Peyer's patch (tissue), 4 donors: ENCODE measurements around the gene TEKT1. TPM values are rescaled to one million over a fixed set of nuclear protein-coding genes. Genes with fewer than 3 reads are reported as not detected.
A peak's percentile ranks its signal among the peaks of the same experiment; 100 is the strongest.
"Not testable (repeated sequence)": the region's sequence is repeated elsewhere in the genome, so short reads cannot be mapped to it uniquely, and the experiment has no call there.

ENCODE experiments used
- DNase-seq, 3 donors: peaks; one replicate each; pipeline ENCODE4 v3.0.0-alpha.2; 2017 to 2019
- H3K27ac ChIP-seq, 4 donors: fragments of 200-600 bp; sonication (generic); one replicate each; pipeline ENCODE4 v1.5.1; 2016 to 2019
- H3K27me3 ChIP-seq, 2 donors: fragments of 200-600 bp; sonication (generic); one replicate each; pipeline ENCODE4 v1.5.1; 2019
- H3K36me3 ChIP-seq, 3 donors: fragments of 200-600 bp; sonication (generic); one replicate each; pipeline ENCODE4 v1.5.1; 2016 to 2019
- H3K4me1 ChIP-seq, 4 donors: fragments of 200-600 bp; sonication (generic); one replicate each; pipeline ENCODE4 v1.5.1; 2016 to 2019
- H3K4me3 ChIP-seq, 4 donors: fragments of 200-600 bp; sonication (generic); 1 replicate in 3 of 4; 2 replicates in 1 of 4; pipeline ENCODE4 v1.5.1; 2016 to 2019; ENCODE audit warnings: mild to moderate bottlenecking in 1 of 4
- H3K9me3 ChIP-seq, 4 donors: fragments of 200-600 bp; sonication (generic); one replicate each; pipeline ENCODE4 v1.5.1; 2016 to 2019; ENCODE audit warnings: mild to moderate bottlenecking in 1 of 4
- POLR2A ChIP-seq, 2 donors: fragments of 450-650 bp; IDR thresholded peaks; one replicate each; pipeline ENCODE4 v1.5.1; 2017; ENCODE audit warnings: antibody characterized with exemption in 2 of 2, mild to moderate bottlenecking in 2 of 2, moderate library complexity in 2 of 2
- total RNA-seq, 4 donors: library from RNA; depleted of rRNA; stranded (reverse); fragments of >200 nt; gene quantifications; one replicate each; pipeline ENCODE4 v1.1.0, GENCODE V29; 2016
- TF ChIP-seq, protein P1 (sequence below), 6 experiments: fragments of 450-650 bp in 4 of 6; fragments of 200-600 bp in 2 of 6; sonication (generic) in 1 of 6; IDR thresholded peaks; one replicate each; pipeline ENCODE4 v1.5.1; 2017 to 2019; ENCODE audit warnings: antibody characterized with exemption in 6 of 6, mild to moderate bottlenecking in 3 of 6, moderate library complexity in 1 of 6

The TEKT1 gene
- total RNA-seq, 4 donors from 2014 or later: not detected

DNA sequence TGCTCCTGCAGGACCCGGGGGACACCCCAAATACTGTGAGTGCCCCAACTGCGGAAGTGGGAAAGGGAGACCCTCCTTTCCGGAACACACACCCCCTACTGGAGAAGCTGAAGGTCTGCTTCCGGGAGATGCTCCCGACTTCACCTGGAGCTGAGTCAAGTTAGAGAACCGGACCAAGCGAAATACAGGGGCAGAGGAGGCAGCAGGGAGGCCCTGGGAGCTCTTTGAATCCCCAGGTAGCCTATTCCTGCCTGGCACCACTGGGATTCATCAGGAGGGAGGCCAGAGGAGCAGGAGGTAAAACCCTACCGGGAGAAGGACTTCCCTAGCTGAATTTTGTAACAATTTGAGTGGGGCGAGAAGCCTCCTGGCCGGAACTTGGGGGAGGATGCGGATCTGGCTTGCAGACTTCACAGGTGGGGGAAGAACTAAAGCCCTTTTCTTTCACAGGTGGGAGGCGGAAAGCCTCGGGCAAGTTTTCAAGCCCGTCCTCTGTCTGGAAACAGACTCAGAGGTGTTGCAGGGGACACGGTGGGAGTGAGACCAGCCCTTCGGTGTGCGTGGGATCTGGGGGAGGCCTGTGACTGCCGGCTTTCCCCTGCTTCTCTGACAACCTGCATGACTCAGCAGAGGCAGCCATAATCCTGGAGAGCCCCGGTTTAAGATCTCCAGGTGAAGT lies 22.4 kb upstream of the TEKT1 start:
- Histone ChIP-seq H3K4me1 (no peaks in the 10 kb centered on the region), H3K27me3 (no peaks in the 10 kb centered on the region), H3K36me3 (no peaks in the 10 kb centered on the region), H3K9me3 (no peaks in the 10 kb centered on the region), H3K27ac (no peak overlapping the region), H3K4me3 (peak overlapping the region in 2 of 4 donors; percentile 5 to 15)
- no peak for DNase-seq
- no peak for TF ChIP-seq POLR2A (IDR thresholded peaks at IDR 0.05)
- TF ChIP-seq, protein P1, sequence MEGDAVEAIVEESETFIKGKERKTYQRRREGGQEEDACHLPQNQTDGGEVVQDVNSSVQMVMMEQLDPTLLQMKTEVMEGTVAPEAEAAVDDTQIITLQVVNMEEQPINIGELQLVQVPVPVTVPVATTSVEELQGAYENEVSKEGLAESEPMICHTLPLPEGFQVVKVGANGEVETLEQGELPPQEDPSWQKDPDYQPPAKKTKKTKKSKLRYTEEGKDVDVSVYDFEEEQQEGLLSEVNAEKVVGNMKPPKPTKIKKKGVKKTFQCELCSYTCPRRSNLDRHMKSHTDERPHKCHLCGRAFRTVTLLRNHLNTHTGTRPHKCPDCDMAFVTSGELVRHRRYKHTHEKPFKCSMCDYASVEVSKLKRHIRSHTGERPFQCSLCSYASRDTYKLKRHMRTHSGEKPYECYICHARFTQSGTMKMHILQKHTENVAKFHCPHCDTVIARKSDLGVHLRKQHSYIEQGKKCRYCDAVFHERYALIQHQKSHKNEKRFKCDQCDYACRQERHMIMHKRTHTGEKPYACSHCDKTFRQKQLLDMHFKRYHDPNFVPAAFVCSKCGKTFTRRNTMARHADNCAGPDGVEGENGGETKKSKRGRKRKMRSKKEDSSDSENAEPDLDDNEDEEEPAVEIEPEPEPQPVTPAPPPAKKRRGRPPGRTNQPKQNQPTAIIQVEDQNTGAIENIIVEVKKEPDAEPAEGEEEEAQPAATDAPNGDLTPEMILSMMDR (IDR thresholded peaks at IDR 0.05): peak in 2 of 6 experiments; percentile 3 to 25

DNA sequence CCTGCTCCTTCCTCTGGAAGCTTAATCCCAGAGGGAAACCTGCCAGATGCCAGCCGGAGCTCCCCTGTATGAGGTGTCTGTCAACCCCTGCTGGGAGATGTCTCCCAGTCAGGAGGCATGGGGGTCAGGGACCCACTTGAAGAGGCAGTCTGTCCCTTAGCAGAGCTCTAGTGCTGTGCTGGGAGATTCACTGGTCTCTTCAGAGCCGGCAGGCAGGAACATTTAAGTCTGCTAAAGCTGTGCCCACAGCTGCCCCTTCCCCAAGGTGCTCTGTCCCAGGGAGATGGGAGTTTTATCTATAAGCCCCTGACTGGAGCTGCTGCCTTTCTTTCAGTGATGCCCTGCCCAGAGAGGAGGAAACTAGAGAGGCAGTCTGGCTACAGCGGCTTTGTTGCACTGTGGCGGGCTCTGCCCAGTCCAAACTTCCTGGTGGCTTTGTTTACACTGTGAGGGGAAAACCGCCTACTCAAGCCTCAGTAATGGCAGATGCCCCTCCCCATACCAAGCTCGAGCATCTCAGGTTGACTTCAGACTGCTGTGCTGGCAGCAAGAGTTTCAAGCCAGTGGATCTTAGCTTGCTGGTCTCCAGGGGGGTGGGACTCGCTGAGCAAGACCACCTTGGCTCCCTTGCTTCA lies 17.1 kb upstream of the TEKT1 start:
- not testable (repeated sequence) for H3K36me3 ChIP-seq, H3K4me1 ChIP-seq, H3K9me3 ChIP-seq, H3K27ac ChIP-seq, DNase-seq, H3K27me3 ChIP-seq, H3K4me3 ChIP-seq

DNA sequence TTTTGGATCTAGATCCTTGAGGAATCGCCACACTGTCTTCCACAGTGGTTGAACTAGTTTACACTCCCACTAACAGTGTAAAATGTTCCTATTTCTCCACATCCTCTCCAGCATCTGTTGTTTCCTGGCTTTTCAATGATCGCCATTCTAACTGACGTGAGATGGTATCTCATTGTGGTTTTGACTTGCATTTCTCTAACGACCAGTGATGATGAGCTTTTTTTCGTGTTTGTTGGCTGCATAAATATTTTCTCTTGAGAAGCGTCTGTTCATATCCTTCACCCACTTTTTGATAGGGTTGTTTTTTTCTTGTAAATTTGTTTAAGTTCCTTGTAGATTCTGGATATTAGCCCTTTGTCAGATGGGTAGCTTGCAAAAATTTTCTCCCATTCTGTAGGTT lies 14.6 kb upstream of the TEKT1 start:
- H3K27ac ChIP-seq, DNase-seq, H3K27me3 ChIP-seq, H3K36me3 ChIP-seq, H3K4me3 ChIP-seq, H3K9me3 ChIP-seq, H3K4me1 ChIP-seq: not testable (repeated sequence)

DNA sequence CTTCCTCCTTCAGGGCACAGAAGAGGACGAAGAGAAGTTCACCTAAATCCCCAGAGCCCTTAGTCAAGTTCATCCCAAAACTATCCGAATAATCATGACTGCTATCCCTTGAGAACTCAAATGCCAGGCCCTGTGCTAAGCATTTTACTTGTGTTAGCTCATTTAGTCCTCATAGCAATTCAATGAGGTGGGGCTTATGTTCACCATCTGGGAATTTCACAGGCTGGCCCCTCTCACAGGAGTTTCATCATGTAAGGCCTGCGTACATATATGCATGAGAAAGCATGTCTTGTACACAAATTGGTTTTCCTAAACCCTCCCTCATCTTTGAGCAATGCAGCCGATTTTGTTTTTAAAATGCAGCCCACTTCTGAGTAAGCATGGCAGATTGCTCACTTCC lies 12.9 kb upstream of the TEKT1 start:
- H3K36me3 ChIP-seq, H3K27ac ChIP-seq, H3K4me1 ChIP-seq, H3K27me3 ChIP-seq, H3K4me3 ChIP-seq, H3K9me3 ChIP-seq, DNase-seq: not testable (repeated sequence)

DNA sequence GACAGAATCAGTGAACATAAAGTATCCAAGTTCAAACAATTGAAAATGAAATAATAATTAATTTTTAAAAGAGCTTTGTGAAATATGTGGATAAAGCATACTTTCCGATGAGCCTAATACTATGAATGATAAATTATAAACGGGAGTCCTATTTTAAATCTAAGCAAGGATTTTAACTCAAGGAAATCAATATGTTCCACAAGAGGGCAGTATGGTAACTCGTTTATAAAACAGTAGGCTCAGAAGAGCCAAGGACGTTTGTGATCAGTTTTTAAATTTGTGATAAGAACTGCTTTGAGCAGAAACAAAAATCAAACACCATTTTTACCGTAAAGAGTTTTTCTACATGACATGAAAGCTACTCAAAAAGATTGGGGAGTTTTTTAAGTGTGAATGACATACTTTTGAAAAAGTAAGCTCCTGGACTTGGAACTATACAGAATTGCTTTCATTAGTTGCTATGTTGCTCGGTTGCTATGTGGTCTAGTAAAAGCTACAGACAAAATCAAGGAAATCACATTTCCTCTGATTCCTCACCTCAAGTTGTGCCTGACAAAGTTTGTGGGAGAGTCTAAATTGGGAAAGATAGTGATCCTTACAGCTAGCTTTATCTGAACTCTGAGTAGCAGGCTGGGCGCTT lies 11.8 kb upstream of the TEKT1 start:
- Histone ChIP-seq H3K27ac (no peak overlapping the region), H3K9me3 (no peaks in the 10 kb centered on the region), H3K27me3 (no peaks in the 10 kb centered on the region), H3K4me3 (no peak overlapping the region), H3K4me1 (no peaks in the 10 kb centered on the region), H3K36me3 (no peaks in the 10 kb centered on the region)
- TF ChIP-seq POLR2A (IDR thresholded peaks at IDR 0.05): no peak
- TF ChIP-seq, protein P1 (IDR thresholded peaks at IDR 0.05): peak in 5 of 6 experiments; percentile 55 to 63 (median 57)
- no peak for DNase-seq

DNA sequence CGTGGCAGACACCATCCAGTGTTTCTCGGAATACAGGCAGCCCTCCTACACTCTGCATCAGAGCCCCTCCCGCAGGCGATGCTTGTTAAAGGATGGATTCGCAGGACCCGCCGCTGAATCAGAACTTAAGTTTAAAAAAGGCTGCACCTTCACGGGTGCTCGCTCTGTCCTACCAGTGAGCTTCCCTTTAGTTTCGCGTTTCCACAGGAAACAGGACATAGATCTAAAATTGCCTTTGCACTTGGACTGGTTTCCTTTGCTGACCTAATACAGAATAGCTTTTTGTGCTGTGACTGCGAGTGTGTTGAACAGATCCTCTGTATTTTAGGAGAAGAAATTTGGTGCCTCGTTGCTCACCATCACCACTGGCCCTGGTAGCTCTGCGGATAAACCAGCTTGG lies 10.2 kb upstream of the TEKT1 start:
- not testable (repeated sequence) for H3K9me3 ChIP-seq, H3K4me3 ChIP-seq, DNase-seq, H3K4me1 ChIP-seq, H3K27ac ChIP-seq, H3K27me3 ChIP-seq, H3K36me3 ChIP-seq

DNA sequence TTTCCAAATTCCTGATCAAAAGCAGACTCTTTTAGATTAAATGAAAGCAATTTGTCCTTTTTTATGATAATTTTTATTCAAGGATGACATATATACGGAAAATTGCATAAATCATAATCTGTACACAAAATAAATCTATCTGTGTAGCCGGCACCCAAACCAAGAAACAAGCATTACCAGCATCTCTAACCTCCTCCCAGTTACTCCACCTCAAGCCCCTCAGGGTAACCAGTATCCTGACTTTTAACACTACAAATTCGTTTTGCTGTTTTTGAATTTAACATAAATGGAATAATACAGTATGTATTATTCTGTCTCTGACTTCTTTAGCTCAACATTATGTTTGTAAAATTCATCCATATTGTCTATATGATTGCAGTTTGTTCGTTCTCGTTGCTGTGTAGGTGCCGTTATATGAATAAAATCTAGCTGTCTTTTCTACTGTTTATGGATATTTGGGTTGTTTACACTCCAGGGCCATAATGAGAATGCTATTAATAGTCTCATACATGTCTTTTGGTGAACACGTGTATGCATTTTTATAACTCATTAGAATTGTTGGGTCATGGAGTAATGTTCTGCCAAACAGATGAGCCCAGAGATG lies 1.0 kb downstream of the TEKT1 start:
- H3K27ac ChIP-seq: no peak overlapping the region
- no peak for DNase-seq
- no peak for TF ChIP-seq POLR2A (IDR thresholded peaks at IDR 0.05)
- TF ChIP-seq, protein P1 (IDR thresholded peaks at IDR 0.05): no peak

More for the DNA sequence above, 1.0 kb downstream of the TEKT1 start:
- Histone ChIP-seq H3K27me3 (peaks cover 0 to 5% of the 10 kb centered on the region in 2 donors), H3K36me3 (no peaks in the 10 kb centered on the region), H3K4me3 (no peak overlapping the region), H3K9me3 (no peaks in the 10 kb centered on the region), H3K4me1 (peaks cover 0 to 10% (median 0%) of the 10 kb centered on the region in 4 donors)
